ENCODE data around the gene TRIM63. TPM values are rescaled to one million over a fixed set of nuclear protein-coding genes. Genes with fewer than 3 reads are reported as not detected.

The TRIM63 gene
- total RNA-seq, 1 donor from 2014 or later = not detected

DNA sequence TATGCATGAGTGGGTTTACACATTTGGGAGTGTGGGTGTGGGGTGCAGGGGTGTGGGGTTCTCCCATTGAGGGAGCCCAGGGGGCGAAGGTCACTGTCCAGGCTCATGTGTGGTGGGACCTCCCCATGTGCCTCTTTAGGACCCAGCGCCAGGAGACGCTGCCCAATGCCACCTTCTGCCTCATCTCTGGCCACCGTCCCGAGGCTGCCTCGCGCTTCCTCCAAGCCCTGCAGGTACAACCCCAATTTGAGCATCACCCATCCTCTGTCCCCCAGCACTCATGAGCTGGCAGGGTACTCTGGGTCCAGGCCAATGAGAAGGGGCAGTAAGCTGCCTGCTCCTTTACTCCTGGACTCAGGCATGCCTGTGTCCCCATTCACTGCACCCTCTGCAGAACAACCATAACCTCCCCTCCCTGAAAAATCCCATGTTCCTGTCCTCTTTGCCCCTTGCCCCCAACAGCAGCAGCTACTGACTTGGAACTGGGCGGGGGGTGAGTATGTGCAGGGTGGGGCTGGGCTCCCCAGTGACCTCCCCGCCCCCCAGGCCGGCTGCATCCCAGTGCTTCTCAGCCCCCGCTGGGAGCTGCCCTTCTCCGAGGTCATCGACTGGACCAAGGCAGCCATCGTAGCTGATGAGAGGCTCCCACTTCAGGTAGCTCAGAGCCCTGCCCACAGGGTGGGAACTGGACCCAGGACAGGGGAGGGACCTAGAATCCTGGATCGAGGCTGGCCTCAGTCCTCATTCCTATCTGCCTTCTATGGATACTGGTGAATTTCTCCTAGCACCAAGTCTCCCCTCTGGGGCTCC is 38.2 kb downstream of the TRIM63 start:
- no peaks in the 10 kb centered on the region for H3K9me3 Mint-ChIP-seq (ENCODE audit: unreplicated experiment)
- H3K27me3 Mint-ChIP-seq (ENCODE audit: unreplicated experiment) = peaks cover 3% of the 10 kb centered on the region
- peaks cover 2% of the 10 kb centered on the region for H3K4me1 Mint-ChIP-seq (ENCODE audit: unreplicated experiment)
- no peak overlapping the region for H3K4me3 Mint-ChIP-seq (ENCODE audit: unreplicated experiment)
- no peaks in the 10 kb centered on the region for H3K36me3 Mint-ChIP-seq (ENCODE audit: unreplicated experiment)
- TF ChIP-seq, protein P1, sequence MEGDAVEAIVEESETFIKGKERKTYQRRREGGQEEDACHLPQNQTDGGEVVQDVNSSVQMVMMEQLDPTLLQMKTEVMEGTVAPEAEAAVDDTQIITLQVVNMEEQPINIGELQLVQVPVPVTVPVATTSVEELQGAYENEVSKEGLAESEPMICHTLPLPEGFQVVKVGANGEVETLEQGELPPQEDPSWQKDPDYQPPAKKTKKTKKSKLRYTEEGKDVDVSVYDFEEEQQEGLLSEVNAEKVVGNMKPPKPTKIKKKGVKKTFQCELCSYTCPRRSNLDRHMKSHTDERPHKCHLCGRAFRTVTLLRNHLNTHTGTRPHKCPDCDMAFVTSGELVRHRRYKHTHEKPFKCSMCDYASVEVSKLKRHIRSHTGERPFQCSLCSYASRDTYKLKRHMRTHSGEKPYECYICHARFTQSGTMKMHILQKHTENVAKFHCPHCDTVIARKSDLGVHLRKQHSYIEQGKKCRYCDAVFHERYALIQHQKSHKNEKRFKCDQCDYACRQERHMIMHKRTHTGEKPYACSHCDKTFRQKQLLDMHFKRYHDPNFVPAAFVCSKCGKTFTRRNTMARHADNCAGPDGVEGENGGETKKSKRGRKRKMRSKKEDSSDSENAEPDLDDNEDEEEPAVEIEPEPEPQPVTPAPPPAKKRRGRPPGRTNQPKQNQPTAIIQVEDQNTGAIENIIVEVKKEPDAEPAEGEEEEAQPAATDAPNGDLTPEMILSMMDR (IDR thresholded peaks at IDR 0.05) = no peak
- no peak overlapping the region for H3K27ac Mint-ChIP-seq (ENCODE audit: unreplicated experiment)
- no peak for DNase-seq (ENCODE audit: extremely low spot score, unreplicated experiment)

DNA sequence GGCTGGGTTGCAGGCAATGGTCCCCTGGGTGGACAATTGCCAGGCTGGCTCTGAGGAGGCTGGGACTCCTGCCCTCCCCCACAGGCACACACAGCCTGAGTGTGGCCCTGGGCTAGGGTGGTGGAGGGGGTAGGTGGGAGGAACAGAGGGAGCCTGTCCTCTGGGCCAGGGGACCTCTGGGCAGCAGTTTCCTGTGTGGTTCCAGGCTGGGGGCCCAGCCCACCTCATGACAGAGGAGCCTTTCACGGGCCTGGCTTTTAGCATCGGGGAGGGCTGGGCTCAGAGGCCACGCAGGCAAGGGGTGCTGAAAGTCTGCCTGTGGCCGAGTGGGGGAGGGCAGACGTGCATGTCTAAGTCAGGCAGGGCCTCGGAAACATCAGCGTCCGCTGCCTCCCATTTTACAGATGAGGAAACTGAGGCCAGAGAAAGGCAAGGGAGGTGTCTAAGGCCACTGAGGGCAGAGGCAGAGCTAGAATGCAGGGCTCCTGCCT is 38.9 kb downstream of the TRIM63 start:
- Mint-ChIP-seq H3K27me3 (ENCODE audit: unreplicated experiment) (peaks cover 2% of the 10 kb centered on the region), H3K4me1 (ENCODE audit: unreplicated experiment) (peaks cover 2% of the 10 kb centered on the region), H3K4me3 (ENCODE audit: unreplicated experiment) (no peak overlapping the region), H3K27ac (ENCODE audit: unreplicated experiment) (no peak overlapping the region), H3K36me3 (ENCODE audit: unreplicated experiment) (no peaks in the 10 kb centered on the region), H3K9me3 (ENCODE audit: unreplicated experiment) (no peaks in the 10 kb centered on the region)
- DNase-seq (ENCODE audit: extremely low spot score, unreplicated experiment) = no peak
- TF ChIP-seq, protein P1 (IDR thresholded peaks at IDR 0.05) = no peak

DNA sequence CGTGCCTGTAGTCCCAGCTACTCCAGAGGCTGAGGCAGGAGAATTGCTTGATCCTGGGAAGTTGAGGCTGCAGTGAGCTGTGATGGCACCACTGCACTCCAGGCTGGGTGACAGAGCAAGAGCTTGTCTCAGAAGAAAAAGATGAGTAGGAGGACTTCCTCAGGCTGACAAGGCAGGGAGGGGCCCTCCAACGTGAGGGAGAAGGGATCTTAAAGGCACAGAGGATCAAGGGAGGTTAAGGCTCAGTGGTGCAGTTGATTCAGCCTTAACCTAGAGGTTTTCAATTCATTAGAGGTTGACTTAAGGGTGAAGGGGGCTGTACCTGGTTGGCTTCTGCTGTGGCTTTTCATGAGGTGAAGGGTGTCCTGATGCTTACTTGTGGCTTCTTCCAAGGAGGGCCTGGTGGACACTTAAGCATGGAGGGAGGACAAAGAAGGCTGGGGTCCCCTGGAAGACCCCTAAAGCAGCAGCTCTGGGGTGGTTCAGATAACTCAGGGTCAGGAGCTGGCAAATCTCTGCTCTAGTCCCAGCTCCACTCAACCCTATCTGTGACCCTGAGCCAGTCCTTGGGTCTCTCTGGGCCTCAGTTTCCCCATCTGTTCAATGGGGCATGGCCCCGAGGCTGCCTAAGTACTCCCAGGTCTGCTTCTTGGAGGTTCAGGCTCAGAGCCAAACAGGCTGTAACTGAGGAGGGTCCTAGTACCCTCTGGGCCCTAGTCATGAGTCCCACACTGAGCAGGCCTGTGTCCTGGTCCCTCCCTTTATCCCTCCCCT is 39.5 kb downstream of the TRIM63 start:
- H3K4me3 Mint-ChIP-seq (ENCODE audit: unreplicated experiment) = no peak overlapping the region
- TF ChIP-seq, protein P1 (IDR thresholded peaks at IDR 0.05) = no peak
- DNase-seq (ENCODE audit: extremely low spot score, unreplicated experiment) = no peak
- H3K4me1 Mint-ChIP-seq (ENCODE audit: unreplicated experiment) = peaks cover 2% of the 10 kb centered on the region
- peaks cover 2% of the 10 kb centered on the region for H3K27me3 Mint-ChIP-seq (ENCODE audit: unreplicated experiment)
- no peak overlapping the region for H3K27ac Mint-ChIP-seq (ENCODE audit: unreplicated experiment)
- no peaks in the 10 kb centered on the region for H3K9me3 Mint-ChIP-seq (ENCODE audit: unreplicated experiment)
- no peaks in the 10 kb centered on the region for H3K36me3 Mint-ChIP-seq (ENCODE audit: unreplicated experiment)

DNA sequence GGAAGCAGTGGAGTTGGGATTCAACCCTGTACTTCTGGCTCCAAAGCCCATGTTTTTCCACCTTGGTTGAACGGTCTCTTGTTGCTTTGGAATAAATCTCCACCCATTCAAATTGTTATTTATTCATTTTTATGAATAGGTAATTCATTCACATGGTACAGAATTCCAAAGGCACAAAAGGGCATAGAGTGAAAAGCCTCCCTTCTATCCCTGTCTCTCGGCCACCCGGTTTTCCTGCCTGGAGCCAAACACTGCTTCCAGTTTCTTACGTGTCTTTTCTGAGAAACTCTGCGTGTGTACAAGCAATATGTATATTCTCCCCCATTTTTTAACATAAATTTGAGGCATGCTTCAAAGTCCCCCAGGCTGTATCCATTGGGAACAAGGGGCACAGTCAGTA is 41.9 kb downstream of the TRIM63 start:
- no peak for DNase-seq (ENCODE audit: extremely low spot score, unreplicated experiment)
- TF ChIP-seq, protein P1 (IDR thresholded peaks at IDR 0.05) = no peak
- peaks cover 2% of the 10 kb centered on the region for H3K27me3 Mint-ChIP-seq (ENCODE audit: unreplicated experiment)
- peaks cover 8% of the 10 kb centered on the region for H3K4me1 Mint-ChIP-seq (ENCODE audit: unreplicated experiment)
- no peak overlapping the region for H3K27ac Mint-ChIP-seq (ENCODE audit: unreplicated experiment)
- no peak overlapping the region for H3K4me3 Mint-ChIP-seq (ENCODE audit: unreplicated experiment)
- H3K36me3 Mint-ChIP-seq (ENCODE audit: unreplicated experiment) = no peaks in the 10 kb centered on the region
- H3K9me3 Mint-ChIP-seq (ENCODE audit: unreplicated experiment) = no peaks in the 10 kb centered on the region

DNA sequence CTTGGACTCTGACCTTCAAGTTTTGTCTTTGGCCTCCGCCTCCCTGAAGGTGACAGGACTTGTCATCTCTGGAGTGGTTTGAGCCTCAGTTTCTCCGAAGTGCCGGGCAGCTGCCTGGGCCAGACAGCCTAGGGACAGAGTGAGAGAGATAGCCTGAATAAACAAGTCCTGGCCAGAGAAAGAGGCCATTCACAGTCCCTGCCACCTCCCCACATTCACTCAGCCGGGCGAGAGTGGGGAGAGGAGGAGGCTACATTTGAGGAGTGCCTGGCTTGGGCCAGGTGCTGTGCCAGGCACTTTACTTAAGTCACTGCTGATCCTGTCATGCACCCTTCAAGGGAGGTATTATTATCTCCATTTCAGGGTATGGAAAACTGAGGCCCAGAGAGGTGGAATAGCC is 42.4 kb downstream of the TRIM63 start:
- Mint-ChIP-seq H3K36me3 (ENCODE audit: unreplicated experiment) (no peaks in the 10 kb centered on the region), H3K4me3 (ENCODE audit: unreplicated experiment) (no peak overlapping the region), H3K27me3 (ENCODE audit: unreplicated experiment) (peaks cover 2% of the 10 kb centered on the region), H3K4me1 (ENCODE audit: unreplicated experiment) (peaks cover 11% of the 10 kb centered on the region), H3K9me3 (ENCODE audit: unreplicated experiment) (no peaks in the 10 kb centered on the region), H3K27ac (ENCODE audit: unreplicated experiment) (no peak overlapping the region)
- DNase-seq (ENCODE audit: extremely low spot score, unreplicated experiment) = no peak
- TF ChIP-seq, protein P1 (IDR thresholded peaks at IDR 0.05) = no peak

Data from osteocyte (in vitro differentiated cells).